ENCODE measurements around the gene DTNB.

Gene DTNB

GRCh38 chr2:25448808-25449207 lies 224.6 kb downstream of the DTNB start:
- H3K79me2 ChIP-seq (ENCODE audit: low read length): no peaks in the 10 kb centered on the region
- peaks cover 5% of the 10 kb centered on the region for H3K36me3 ChIP-seq (replicated peaks; ENCODE audit: low read depth, low read length)
- H2AFZ ChIP-seq (ENCODE audit: low read depth, low read length): no peak overlapping the region
- no peak overlapping the region for H3K4me2 ChIP-seq (ENCODE audit: low read length)
- H4K20me1 ChIP-seq (ENCODE audit: insufficient read depth, low read length): no peaks in the 10 kb centered on the region
- peaks cover 56% of the 10 kb centered on the region for H3K4me1 ChIP-seq (ENCODE audit: low read length)
- TF ChIP-seq EZH2phosphoT487 (IDR thresholded peaks at IDR 0.05; ENCODE audit: low read depth): no peak
- no peak for TF ChIP-seq CTCF (IDR thresholded peaks at IDR 0.05; ENCODE audit: low read depth, low read length)
- H3K4me3 ChIP-seq (ENCODE audit: low read length): no peak overlapping the region
- H3K9me3 ChIP-seq (ENCODE audit: insufficient read depth, low read length): no peaks in the 10 kb centered on the region
- no peak overlapping the region for H3K9ac ChIP-seq (ENCODE audit: low read length)
- H3K27ac ChIP-seq (ENCODE audit: low read length): no peak overlapping the region
- no peaks in the 10 kb centered on the region for H3K27me3 ChIP-seq (ENCODE audit: low read depth, low read length)

GRCh38 chr2:25447018-25447417 lies 226.4 kb downstream of the DTNB start:
- Histone ChIP-seq H3K79me2 (ENCODE audit: low read length) (no peaks in the 10 kb centered on the region), H3K4me1 (ENCODE audit: low read length) (peaks cover 38% of the 10 kb centered on the region), H3K27me3 (ENCODE audit: low read depth, low read length) (no peaks in the 10 kb centered on the region), H3K27ac (ENCODE audit: low read length) (no peak overlapping the region), H2AFZ (ENCODE audit: low read depth, low read length) (no peak overlapping the region), H3K9me3 (ENCODE audit: insufficient read depth, low read length) (no peaks in the 10 kb centered on the region), H4K20me1 (ENCODE audit: insufficient read depth, low read length) (no peaks in the 10 kb centered on the region), H3K4me2 (ENCODE audit: low read length) (no peak overlapping the region), H3K36me3 (replicated peaks; ENCODE audit: low read depth, low read length) (peaks cover 5% of the 10 kb centered on the region), H3K9ac (ENCODE audit: low read length) (no peak overlapping the region), H3K4me3 (ENCODE audit: low read length) (no peak overlapping the region)
- TF ChIP-seq EZH2phosphoT487 (IDR thresholded peaks at IDR 0.05; ENCODE audit: low read depth): no peak
- no peak for TF ChIP-seq CTCF (IDR thresholded peaks at IDR 0.05; ENCODE audit: low read depth, low read length)

- Histone ChIP-seq H3K9me3 (ENCODE audit: insufficient read depth, low read length) (no peaks in the 10 kb centered on the region), H3K27ac (ENCODE audit: low read length) (no peak overlapping the region), H3K4me1 (ENCODE audit: low read length) (peaks cover 32% of the 10 kb centered on the region), H3K4me3 (ENCODE audit: low read length) (no peak overlapping the region), H3K79me2 (ENCODE audit: low read length) (no peaks in the 10 kb centered on the region), H4K20me1 (ENCODE audit: insufficient read depth, low read length) (no peaks in the 10 kb centered on the region), H3K4me2 (ENCODE audit: low read length) (no peak overlapping the region), H3K36me3 (replicated peaks; ENCODE audit: low read depth, low read length) (peaks cover 4% of the 10 kb centered on the region), H3K9ac (ENCODE audit: low read length) (no peak overlapping the region), H2AFZ (ENCODE audit: low read depth, low read length) (no peak overlapping the region), H3K27me3 (ENCODE audit: low read depth, low read length) (no peaks in the 10 kb centered on the region)
- no peak for TF ChIP-seq EZH2phosphoT487 (IDR thresholded peaks at IDR 0.05; ENCODE audit: low read depth)
- TF ChIP-seq CTCF (IDR thresholded peaks at IDR 0.05; ENCODE audit: low read depth, low read length): no peak
These were observed 227.3 kb downstream of the DTNB start for GRCh38 chr2:25446122-25446521.

GRCh38 chr2:25445464-25445863 lies 227.9 kb downstream of the DTNB start:
- Histone ChIP-seq H2AFZ (ENCODE audit: low read depth, low read length) (no peak overlapping the region), H3K9me3 (ENCODE audit: insufficient read depth, low read length) (no peaks in the 10 kb centered on the region), H3K4me1 (ENCODE audit: low read length) (peaks cover 35% of the 10 kb centered on the region), H3K4me2 (ENCODE audit: low read length) (no peak overlapping the region), H3K9ac (ENCODE audit: low read length) (no peak overlapping the region), H3K79me2 (ENCODE audit: low read length) (no peaks in the 10 kb centered on the region), H3K4me3 (ENCODE audit: low read length) (no peak overlapping the region), H3K27me3 (ENCODE audit: low read depth, low read length) (no peaks in the 10 kb centered on the region), H3K27ac (ENCODE audit: low read length) (no peak overlapping the region), H3K36me3 (replicated peaks; ENCODE audit: low read depth, low read length) (peaks cover 3% of the 10 kb centered on the region), H4K20me1 (ENCODE audit: insufficient read depth, low read length) (no peaks in the 10 kb centered on the region)
- no peak for TF ChIP-seq EZH2phosphoT487 (IDR thresholded peaks at IDR 0.05; ENCODE audit: low read depth)
- TF ChIP-seq CTCF (IDR thresholded peaks at IDR 0.05; ENCODE audit: low read depth, low read length): no peak
